ENCODE data around the gene CLDN9. TPM values are rescaled to one million over a fixed set of nuclear protein-coding genes. Genes with fewer than 3 reads are reported as not detected.

The CLDN9 gene
- total and polyA plus RNA-seq, 9 of the 15 experiments (the other 6 are each of a cell fraction or from before 2014, with no cell fraction given): 0.12 to 0.44 (median 0.22) TPM; not detected in 4

DNA sequence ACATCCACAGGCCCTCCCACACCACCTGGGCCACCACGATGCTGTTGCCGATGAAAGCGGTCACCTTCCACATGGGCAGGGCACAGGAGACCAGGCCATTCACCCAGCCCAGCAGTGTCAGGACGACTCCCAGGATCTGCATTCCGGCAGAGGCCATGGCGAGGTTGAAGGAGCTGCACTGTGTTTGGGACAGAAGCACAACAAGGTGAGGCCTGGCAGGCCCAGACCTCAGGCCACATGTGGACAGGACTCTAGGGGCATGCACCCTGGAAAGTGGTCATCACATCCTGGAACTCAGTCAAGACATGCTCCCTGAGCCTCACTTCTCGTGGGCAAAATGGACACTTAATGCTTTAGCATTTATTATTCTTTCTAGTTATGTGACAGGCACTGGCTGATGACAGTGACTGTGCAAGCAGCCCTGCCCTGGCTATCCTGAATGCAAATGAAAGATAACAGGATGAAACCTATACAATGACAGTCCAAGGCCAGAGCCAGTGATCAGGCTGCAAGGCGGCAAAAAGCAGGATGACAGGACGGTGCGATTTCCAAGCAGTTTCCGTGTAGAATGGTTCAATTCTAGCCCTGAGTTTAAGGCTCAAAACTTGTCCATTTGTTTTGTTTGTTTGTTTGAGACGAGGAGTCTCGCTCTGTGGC is 3.3 kb downstream of the CLDN9 start (continued):
- TF ChIP-seq, protein P1, sequence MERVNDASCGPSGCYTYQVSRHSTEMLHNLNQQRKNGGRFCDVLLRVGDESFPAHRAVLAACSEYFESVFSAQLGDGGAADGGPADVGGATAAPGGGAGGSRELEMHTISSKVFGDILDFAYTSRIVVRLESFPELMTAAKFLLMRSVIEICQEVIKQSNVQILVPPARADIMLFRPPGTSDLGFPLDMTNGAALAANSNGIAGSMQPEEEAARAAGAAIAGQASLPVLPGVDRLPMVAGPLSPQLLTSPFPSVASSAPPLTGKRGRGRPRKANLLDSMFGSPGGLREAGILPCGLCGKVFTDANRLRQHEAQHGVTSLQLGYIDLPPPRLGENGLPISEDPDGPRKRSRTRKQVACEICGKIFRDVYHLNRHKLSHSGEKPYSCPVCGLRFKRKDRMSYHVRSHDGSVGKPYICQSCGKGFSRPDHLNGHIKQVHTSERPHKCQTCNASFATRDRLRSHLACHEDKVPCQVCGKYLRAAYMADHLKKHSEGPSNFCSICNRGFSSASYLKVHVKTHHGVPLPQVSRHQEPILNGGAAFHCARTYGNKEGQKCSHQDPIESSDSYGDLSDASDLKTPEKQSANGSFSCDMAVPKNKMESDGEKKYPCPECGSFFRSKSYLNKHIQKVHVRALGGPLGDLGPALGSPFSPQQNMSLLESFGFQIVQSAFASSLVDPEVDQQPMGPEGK (CRISPR knock-in tag; IDR thresholded peaks at IDR 0.05; ENCODE audit: borderline replicate concordance): no peak
- no peak for TF ChIP-seq ZNF561 (CRISPR knock-in tag; conservative IDR thresholded peaks at IDR 0.05)
- no peak for TF ChIP-seq BCL6 (CRISPR knock-in tag; IDR thresholded peaks at IDR 0.05)
- no peak for TF ChIP-seq POLR3G (IDR thresholded peaks at IDR 0.05; ENCODE audit: extremely low read depth, insufficient read length, insufficient replicate concordance)
- TF ChIP-seq JUN (IDR thresholded peaks at IDR 0.05; ENCODE audit: borderline replicate concordance, low read depth, low read length): no peak
- TF ChIP-seq JUN (CRISPR knock-in tag; IDR thresholded peaks at IDR 0.05; ENCODE audit: borderline replicate concordance): no peak
- no peak for TF ChIP-seq MAZ (CRISPR knock-in tag; conservative IDR thresholded peaks at IDR 0.05 in 1 of 2, IDR thresholded peaks at IDR 0.05 in 1 of 2)
- TF ChIP-seq NFYB (IDR thresholded peaks at IDR 0.05; ENCODE audit: extremely low read depth, insufficient read length): no peak
- TF ChIP-seq, protein P2, sequence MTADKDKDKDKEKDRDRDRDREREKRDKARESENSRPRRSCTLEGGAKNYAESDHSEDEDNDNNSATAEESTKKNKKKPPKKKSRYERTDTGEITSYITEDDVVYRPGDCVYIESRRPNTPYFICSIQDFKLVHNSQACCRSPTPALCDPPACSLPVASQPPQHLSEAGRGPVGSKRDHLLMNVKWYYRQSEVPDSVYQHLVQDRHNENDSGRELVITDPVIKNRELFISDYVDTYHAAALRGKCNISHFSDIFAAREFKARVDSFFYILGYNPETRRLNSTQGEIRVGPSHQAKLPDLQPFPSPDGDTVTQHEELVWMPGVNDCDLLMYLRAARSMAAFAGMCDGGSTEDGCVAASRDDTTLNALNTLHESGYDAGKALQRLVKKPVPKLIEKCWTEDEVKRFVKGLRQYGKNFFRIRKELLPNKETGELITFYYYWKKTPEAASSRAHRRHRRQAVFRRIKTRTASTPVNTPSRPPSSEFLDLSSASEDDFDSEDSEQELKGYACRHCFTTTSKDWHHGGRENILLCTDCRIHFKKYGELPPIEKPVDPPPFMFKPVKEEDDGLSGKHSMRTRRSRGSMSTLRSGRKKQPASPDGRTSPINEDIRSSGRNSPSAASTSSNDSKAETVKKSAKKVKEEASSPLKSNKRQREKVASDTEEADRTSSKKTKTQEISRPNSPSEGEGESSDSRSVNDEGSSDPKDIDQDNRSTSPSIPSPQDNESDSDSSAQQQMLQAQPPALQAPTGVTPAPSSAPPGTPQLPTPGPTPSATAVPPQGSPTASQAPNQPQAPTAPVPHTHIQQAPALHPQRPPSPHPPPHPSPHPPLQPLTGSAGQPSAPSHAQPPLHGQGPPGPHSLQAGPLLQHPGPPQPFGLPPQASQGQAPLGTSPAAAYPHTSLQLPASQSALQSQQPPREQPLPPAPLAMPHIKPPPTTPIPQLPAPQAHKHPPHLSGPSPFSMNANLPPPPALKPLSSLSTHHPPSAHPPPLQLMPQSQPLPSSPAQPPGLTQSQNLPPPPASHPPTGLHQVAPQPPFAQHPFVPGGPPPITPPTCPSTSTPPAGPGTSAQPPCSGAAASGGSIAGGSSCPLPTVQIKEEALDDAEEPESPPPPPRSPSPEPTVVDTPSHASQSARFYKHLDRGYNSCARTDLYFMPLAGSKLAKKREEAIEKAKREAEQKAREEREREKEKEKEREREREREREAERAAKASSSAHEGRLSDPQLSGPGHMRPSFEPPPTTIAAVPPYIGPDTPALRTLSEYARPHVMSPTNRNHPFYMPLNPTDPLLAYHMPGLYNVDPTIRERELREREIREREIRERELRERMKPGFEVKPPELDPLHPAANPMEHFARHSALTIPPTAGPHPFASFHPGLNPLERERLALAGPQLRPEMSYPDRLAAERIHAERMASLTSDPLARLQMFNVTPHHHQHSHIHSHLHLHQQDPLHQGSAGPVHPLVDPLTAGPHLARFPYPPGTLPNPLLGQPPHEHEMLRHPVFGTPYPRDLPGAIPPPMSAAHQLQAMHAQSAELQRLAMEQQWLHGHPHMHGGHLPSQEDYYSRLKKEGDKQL (CRISPR knock-in tag; IDR thresholded peaks at IDR 0.05; ENCODE audit: borderline replicate concordance): no peak
- no peak for TF ChIP-seq KAT8 (IDR thresholded peaks at IDR 0.05; ENCODE audit: low read depth)
- TF ChIP-seq, protein P3, sequence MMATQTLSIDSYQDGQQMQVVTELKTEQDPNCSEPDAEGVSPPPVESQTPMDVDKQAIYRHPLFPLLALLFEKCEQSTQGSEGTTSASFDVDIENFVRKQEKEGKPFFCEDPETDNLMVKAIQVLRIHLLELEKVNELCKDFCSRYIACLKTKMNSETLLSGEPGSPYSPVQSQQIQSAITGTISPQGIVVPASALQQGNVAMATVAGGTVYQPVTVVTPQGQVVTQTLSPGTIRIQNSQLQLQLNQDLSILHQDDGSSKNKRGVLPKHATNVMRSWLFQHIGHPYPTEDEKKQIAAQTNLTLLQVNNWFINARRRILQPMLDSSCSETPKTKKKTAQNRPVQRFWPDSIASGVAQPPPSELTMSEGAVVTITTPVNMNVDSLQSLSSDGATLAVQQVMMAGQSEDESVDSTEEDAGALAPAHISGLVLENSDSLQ (IDR thresholded peaks at IDR 0.05): peak; percentile 75
- TF ChIP-seq RFX1 (IDR thresholded peaks at IDR 0.05): no peak
- no peak for TF ChIP-seq GABPA (tag; conservative IDR thresholded peaks at IDR 0.05; ENCODE audit: low read depth)
- TF ChIP-seq, protein P4, sequence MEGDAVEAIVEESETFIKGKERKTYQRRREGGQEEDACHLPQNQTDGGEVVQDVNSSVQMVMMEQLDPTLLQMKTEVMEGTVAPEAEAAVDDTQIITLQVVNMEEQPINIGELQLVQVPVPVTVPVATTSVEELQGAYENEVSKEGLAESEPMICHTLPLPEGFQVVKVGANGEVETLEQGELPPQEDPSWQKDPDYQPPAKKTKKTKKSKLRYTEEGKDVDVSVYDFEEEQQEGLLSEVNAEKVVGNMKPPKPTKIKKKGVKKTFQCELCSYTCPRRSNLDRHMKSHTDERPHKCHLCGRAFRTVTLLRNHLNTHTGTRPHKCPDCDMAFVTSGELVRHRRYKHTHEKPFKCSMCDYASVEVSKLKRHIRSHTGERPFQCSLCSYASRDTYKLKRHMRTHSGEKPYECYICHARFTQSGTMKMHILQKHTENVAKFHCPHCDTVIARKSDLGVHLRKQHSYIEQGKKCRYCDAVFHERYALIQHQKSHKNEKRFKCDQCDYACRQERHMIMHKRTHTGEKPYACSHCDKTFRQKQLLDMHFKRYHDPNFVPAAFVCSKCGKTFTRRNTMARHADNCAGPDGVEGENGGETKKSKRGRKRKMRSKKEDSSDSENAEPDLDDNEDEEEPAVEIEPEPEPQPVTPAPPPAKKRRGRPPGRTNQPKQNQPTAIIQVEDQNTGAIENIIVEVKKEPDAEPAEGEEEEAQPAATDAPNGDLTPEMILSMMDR (IDR thresholded peaks at IDR 0.05 in 2 of 3, conservative IDR thresholded peaks at IDR 0.05 in 1 of 3; ENCODE audit: insufficient read depth in 2 of 3, low read depth in 1 of 3, low read length in 3 of 3): no peak
- TF ChIP-seq, protein P5, sequence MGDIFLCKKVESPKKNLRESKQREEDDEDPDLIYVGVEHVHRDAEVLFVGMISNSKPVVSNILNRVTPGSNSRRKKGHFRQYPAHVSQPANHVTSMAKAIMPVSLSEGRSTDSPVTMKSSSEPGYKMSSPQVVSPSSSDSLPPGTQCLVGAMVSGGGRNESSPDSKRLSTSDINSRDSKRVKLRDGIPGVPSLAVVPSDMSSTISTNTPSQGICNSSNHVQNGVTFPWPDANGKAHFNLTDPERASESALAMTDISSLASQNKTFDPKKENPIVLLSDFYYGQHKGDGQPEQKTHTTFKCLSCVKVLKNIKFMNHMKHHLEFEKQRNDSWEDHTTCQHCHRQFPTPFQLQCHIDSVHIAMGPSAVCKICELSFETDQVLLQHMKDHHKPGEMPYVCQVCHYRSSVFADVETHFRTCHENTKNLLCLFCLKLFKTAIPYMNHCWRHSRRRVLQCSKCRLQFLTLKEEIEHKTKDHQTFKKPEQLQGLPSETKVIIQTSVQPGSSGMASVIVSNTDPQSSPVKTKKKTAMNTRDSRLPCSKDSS (IDR thresholded peaks at IDR 0.05; ENCODE audit: low read depth, partially characterized antibody): no peak
